Right lobe of liver (tissue), 6 donors: ENCODE measurements around the gene COX7A2L. TPM values are rescaled to one million over a fixed set of nuclear protein-coding genes. Genes with fewer than 3 reads are reported as not detected.
A peak's percentile ranks its signal among the peaks of the same experiment; 100 is the strongest.

ENCODE experiments used
- ATAC-seq, 4 donors: fragments of 200-7000 bp; cut with Tn5 transposase; one replicate each; pipeline ENCODE4 v1.9.1; 2020; ENCODE audit warnings: mild to moderate bottlenecking in 4 of 4, moderate library complexity in 4 of 4
- DNase-seq, 3 donors: peaks; one replicate each; pipeline ENCODE4 v3.0.0-alpha.2; 2020
- H3K27ac ChIP-seq, 3 donors: fragments of 200-600 bp; one replicate each; pipeline ENCODE4 v1.8.0; 2022
- H3K27me3 ChIP-seq, 2 donors: fragments of 200-600 bp; one replicate each; pipeline ENCODE4 v1.8.0; 2022
- H3K36me3 ChIP-seq, 4 donors: fragments of 200-600 bp; sonication (generic) in 1 of 4; one replicate each; pipeline versions ENCODE4 v1.5.1 to v1.8.0; 2017 to 2022; ENCODE audit warnings: control low read depth in 1 of 4
- H3K4me1 ChIP-seq, 4 donors: fragments of 200-600 bp; sonication (generic) in 1 of 4; one replicate each; pipeline versions ENCODE4 v1.5.1 to v1.8.0; 2017 to 2022; ENCODE audit warnings: control low read depth in 1 of 4
- H3K4me3 ChIP-seq, 3 donors: fragments of 200-600 bp; one replicate each; pipeline ENCODE4 v1.8.0; 2022
- H3K9me3 ChIP-seq, 4 donors: fragments of 200-600 bp; sonication (generic) in 1 of 4; one replicate each; pipeline versions ENCODE4 v1.5.1 to v1.8.0; 2017 to 2022; ENCODE audit warnings: control low read depth in 1 of 4
- CTCF ChIP-seq, 4 donors: fragments of 200-600 bp in 3 of 4; fragments of 450-650 bp in 1 of 4; IDR thresholded peaks; one replicate each; pipeline versions ENCODE4 v1.5.1 to v1.8.0; 2016 to 2022; ENCODE audit warnings: antibody characterized with exemption in 4 of 4, mild to moderate bottlenecking in 2 of 4
- POLR2A ChIP-seq: fragments of 450-650 bp; IDR thresholded peaks from one replicate; pipeline ENCODE4 v1.6.1; 2017; ENCODE audit warnings: antibody characterized with exemption, mild to moderate bottlenecking
- WGBS: methylation state at CpG from one replicate; pipeline ENCODE4 v1.1.6; 2018; ENCODE audit warnings: low coverage, low lambda C conversion rate; ENCODE audit not compliant: insufficient coverage; ENCODE audit errors: missing lambda C conversion rate; 5-methylcytosine and 5-hydroxymethylcytosine counted together
- intact Hi-C, 2 donors: fragments of 100-400 bp; cut with DNase I; formaldehyde crosslinking; loops; one replicate each; pipeline versions ENCODE4 v1.11.2 to v1.14.1; 2022
- total RNA-seq, 6 experiments: library from RNA; depleted of rRNA in 2 of 6; stranded (reverse); fragments of >200 nt in 2 of 6; fragmentation: NEBNext Ultra II Directional in 3 of 6; extraction: Animal tissue kit (Norgen Biotek cat#: 25700) in 3 of 6; gene quantifications; one replicate each; pipeline versions ENCODE4 v1.1.0 to v1.2.4, GENCODE V29; 2016 to 2023
- donor health status: DM: no; HTN: yes; CAD: no.
- donor health status: DM: no; HTN: no; CAD: no.
- donor health status: DM: no; HTN: no; CAD: no.
- donor health status: DM: no; HTN: yes; CAD: no.
- donor health status: DM: no; HTN: yes; CAD: no.

The COX7A2L gene
- total RNA-seq, 6 experiments from 2014 or later = 37.5 to 97.0 (median 57.6) TPM

GRCh38 chr2:42331569-42332284 lies 29.3 kb downstream of the COX7A2L start:
- peaks cover 0 to 14% (median 3%) of the 10 kb centered on the region in 4 donors for H3K4me1 ChIP-seq
- peaks cover 4 to 45% (median 19%) of the 10 kb centered on the region in 4 donors for H3K36me3 ChIP-seq
- DNase-seq (no peak), ATAC-seq (no peak)
- H3K9me3 ChIP-seq = no peaks in the 10 kb centered on the region
- H3K4me3 ChIP-seq = no peak overlapping the region
- no peak for TF ChIP-seq CTCF (IDR thresholded peaks at IDR 0.05)
- TF ChIP-seq POLR2A = no peak
- intact Hi-C loops = loop anchor here in 1 of 2 donors (10.0 kb wide), 1 partner anchor 237 kb away; no protein-coding TSS in a partner anchor
- WGBS = 74% methylated on average over 9 of the region's 9 CpGs
- no peaks in the 10 kb centered on the region for H3K27me3 ChIP-seq
- no peak overlapping the region for H3K27ac ChIP-seq

- intact Hi-C loops = loop anchor here in 1 of 2 donors (10.0 kb wide), 1 partner anchor 235 kb away; no protein-coding TSS in a partner anchor
- Histone ChIP-seq H3K27me3 (no peaks in the 10 kb centered on the region), H3K36me3 (peaks cover 4 to 54% (median 19%) of the 10 kb centered on the region in 4 donors), H3K4me1 (peaks cover 0 to 19% (median 3%) of the 10 kb centered on the region in 4 donors), H3K27ac (no peak overlapping the region), H3K9me3 (no peaks in the 10 kb centered on the region), H3K4me3 (no peak overlapping the region)
- 97% methylated on average over 4 of the region's 5 CpGs for WGBS
- TF ChIP-seq POLR2A (no peak), CTCF (IDR thresholded peaks at IDR 0.05) (no peak)
- ATAC-seq (no peak), DNase-seq (no peak)
Measured at GRCh38 chr2:42329736-42330135, 31.3 kb downstream of the COX7A2L start.

GRCh38 chr2:42328923-42329322 lies 32.1 kb downstream of the COX7A2L start:
- TF ChIP-seq CTCF (IDR thresholded peaks at IDR 0.05) (no peak), POLR2A (no peak)
- Histone ChIP-seq H3K27me3 (no peaks in the 10 kb centered on the region), H3K27ac (no peak overlapping the region), H3K4me1 (peaks cover 0 to 19% (median 3%) of the 10 kb centered on the region in 4 donors), H3K9me3 (no peaks in the 10 kb centered on the region), H3K36me3 (peaks cover 4 to 51% (median 19%) of the 10 kb centered on the region in 4 donors), H3K4me3 (no peak overlapping the region)
- WGBS = 89% methylated on average over 4 of the region's 6 CpGs
- intact Hi-C loops = no loop called here
- DNase-seq (no peak), ATAC-seq (no peak)

- Histone ChIP-seq H3K4me1 (peaks cover 0 to 19% (median 3%) of the 10 kb centered on the region in 4 donors), H3K36me3 (peaks cover 4 to 47% (median 19%) of the 10 kb centered on the region in 4 donors), H3K4me3 (no peak overlapping the region), H3K9me3 (no peaks in the 10 kb centered on the region), H3K27me3 (no peaks in the 10 kb centered on the region), H3K27ac (no peak overlapping the region)
- intact Hi-C loops = no loop called here
- TF ChIP-seq POLR2A = no peak
- TF ChIP-seq CTCF (IDR thresholded peaks at IDR 0.05) = peak; percentile 27 to 58 (median 46)
- peak in 3 of 4 donors; percentile 35 to 67 (median 51) for ATAC-seq
- no peak for DNase-seq
- 59% methylated on average over 3 of the region's 3 CpGs for WGBS
Measured at GRCh38 chr2:42328148-42328833, 32.7 kb downstream of the COX7A2L start.
